GM12878 (cell line): ENCODE measurements around the gene UBR2. TPM values are rescaled to one million over a fixed set of nuclear protein-coding genes. Genes with fewer than 3 reads are reported as not detected.

ENCODE experiments used
- polyA plus RNA-seq, 11 experiments: library from polyadenylated mRNA; depleted of rRNA in 4 of 11; unstranded in 6 of 11; stranded (reverse) in 5 of 11; fragments of >200 nt; fragmentation: Nextera tagmentation in 4 of 11; fragmentation: Illumina TruSeq in 1 of 11; extraction: Ambion mirVana in 4 of 11; extraction: Trizol in 1 of 11; gene quantifications; 1 replicate in 1 of 11; 2 replicates in 10 of 11; pipeline versions ENCODE4 v1.2.1 to v1.2.3, GENCODE V29; 2011 to 2016; ENCODE audit warnings: inconsistent platforms in 2 of 11, missing spikeins in 2 of 11, low read depth in 1 of 11
- small RNA-seq: library from RNA; depleted of rRNA; stranded (forward); fragments of <200 nt; gene quantifications from one replicate; pipeline ENCODE3, GENCODE V24; 2014
- total RNA-seq, 4 experiments: library from RNA; depleted of rRNA in 3 of 4; stranded (reverse); fragments of >200 nt in 3 of 4; fragmentation: Illumina TruSeq in 1 of 4; extraction: Trizol in 1 of 4; gene quantifications; 2 replicates each; pipeline versions ENCODE4 v1.2.1 to v1.2.3, GENCODE V29; 2013 to 2021

Gene UBR2
- total and polyA plus RNA-seq, 10 of the 15 experiments (the other 5 are each of a cell fraction or from before 2014, with no cell fraction given): 2.3 to 18.4 (median 9.6) TPM

Small RNA genes within 50 kb of the gene (small RNA-seq; reads per million reads assigned to genes)
- gene RNU6-890P: not detected

Other genes with a start within 250 kb of the UBR2 start
- gene TRERF1, start 112.1 kb upstream of the UBR2 start, total RNA-seq (2014; rRNA removed): 10.1 and 10.7 TPM in 2 replicates
- 7.5 and 7.9 TPM in 2 replicates for gene TRERF1, start 112.1 kb upstream of the UBR2 start, total RNA-seq (2014; rRNA removed; fragmentation: Illumina TruSeq; extraction: Trizol)
- gene TRERF1, start 112.1 kb upstream of the UBR2 start, total RNA-seq (2021): 19.4 and 19.5 TPM in 2 replicates
- 1.9 and 2.3 TPM in 2 replicates for gene TRERF1, start 112.1 kb upstream of the UBR2 start, polyA plus RNA-seq (2011; rRNA removed)
- 12.7 and 13.6 TPM in 2 replicates for gene TRERF1, start 112.1 kb upstream of the UBR2 start, polyA plus RNA-seq (2014; fragmentation: Illumina TruSeq; extraction: Trizol)
- 1 to 10 TPM; 2.2 to 2.6 TPM for gene TRERF1, start 112.1 kb upstream of the UBR2 start, polyA plus RNA-seq (2014; fragmentation: Nextera tagmentation; extraction: Ambion mirVana)
- gene TRERF1, start 112.1 kb upstream of the UBR2 start, polyA plus RNA-seq (2014; rRNA removed): 11.7 and 15.0 TPM in 2 replicates
- gene TRERF1, start 112.1 kb upstream of the UBR2 start, polyA plus RNA-seq (2016; fragmentation: Nextera tagmentation; extraction: Ambion mirVana): 1 to 10 TPM; 5.5 to 6.6 TPM
- gene PRPH2, start 158.6 kb downstream of the UBR2 start, total RNA-seq (2014; rRNA removed): not detected in 2 replicates
- not detected in 2 replicates for gene PRPH2, start 158.6 kb downstream of the UBR2 start, total RNA-seq (2014; rRNA removed; fragmentation: Illumina TruSeq; extraction: Trizol)
- not detected in 2 replicates for gene PRPH2, start 158.6 kb downstream of the UBR2 start, total RNA-seq (2021)
- gene PRPH2, start 158.6 kb downstream of the UBR2 start, polyA plus RNA-seq (2011; rRNA removed): not detected in 2 replicates
- gene PRPH2, start 158.6 kb downstream of the UBR2 start, polyA plus RNA-seq (2014; fragmentation: Illumina TruSeq; extraction: Trizol): not detected in 2 replicates
- gene PRPH2, start 158.6 kb downstream of the UBR2 start, polyA plus RNA-seq (2014; fragmentation: Nextera tagmentation; extraction: Ambion mirVana): under 1 TPM in 1 of 2 experiments, not detected in 1; 0.08 TPM
- gene PRPH2, start 158.6 kb downstream of the UBR2 start, polyA plus RNA-seq (2014; rRNA removed): not detected in 2 replicates
- not detected for gene PRPH2, start 158.6 kb downstream of the UBR2 start, polyA plus RNA-seq (2016; fragmentation: Nextera tagmentation; extraction: Ambion mirVana)
- 35.4 and 39.0 TPM in 2 replicates for gene TBCC, start 182.1 kb downstream of the UBR2 start, total RNA-seq (2014; rRNA removed)
- 18.5 and 19.3 TPM in 2 replicates for gene TBCC, start 182.1 kb downstream of the UBR2 start, total RNA-seq (2014; rRNA removed; fragmentation: Illumina TruSeq; extraction: Trizol)
- gene TBCC, start 182.1 kb downstream of the UBR2 start, total RNA-seq (2021): 18.5 and 21.3 TPM in 2 replicates
- 10.1 and 16.7 TPM in 2 replicates for gene TBCC, start 182.1 kb downstream of the UBR2 start, polyA plus RNA-seq (2011; rRNA removed)
- gene TBCC, start 182.1 kb downstream of the UBR2 start, polyA plus RNA-seq (2014; fragmentation: Illumina TruSeq; extraction: Trizol): 9.1 and 14.2 TPM in 2 replicates
- gene TBCC, start 182.1 kb downstream of the UBR2 start, polyA plus RNA-seq (2014; fragmentation: Nextera tagmentation; extraction: Ambion mirVana): 1 to 10 TPM; 2.5 to 6.3 TPM
- 22.7 and 26.0 TPM in 2 replicates for gene TBCC, start 182.1 kb downstream of the UBR2 start, polyA plus RNA-seq (2014; rRNA removed)
- 10 to 100 TPM; 40.1 to 41.9 TPM for gene TBCC, start 182.1 kb downstream of the UBR2 start, polyA plus RNA-seq (2016; fragmentation: Nextera tagmentation; extraction: Ambion mirVana)
- gene BICRAL, start 218.0 kb downstream of the UBR2 start, total RNA-seq (2014; rRNA removed): 8.8 and 8.9 TPM in 2 replicates
- 8.0 and 8.2 TPM in 2 replicates for gene BICRAL, start 218.0 kb downstream of the UBR2 start, total RNA-seq (2014; rRNA removed; fragmentation: Illumina TruSeq; extraction: Trizol)
- 12.3 and 13.6 TPM in 2 replicates for gene BICRAL, start 218.0 kb downstream of the UBR2 start, total RNA-seq (2021)
- gene BICRAL, start 218.0 kb downstream of the UBR2 start, polyA plus RNA-seq (2011; rRNA removed): 16.6 and 18.2 TPM in 2 replicates
- gene BICRAL, start 218.0 kb downstream of the UBR2 start, polyA plus RNA-seq (2014; fragmentation: Illumina TruSeq; extraction: Trizol): 13.9 and 16.7 TPM in 2 replicates
- gene BICRAL, start 218.0 kb downstream of the UBR2 start, polyA plus RNA-seq (2014; fragmentation: Nextera tagmentation; extraction: Ambion mirVana): 1 to 10 TPM; 1.9 to 2.0 TPM
- gene BICRAL, start 218.0 kb downstream of the UBR2 start, polyA plus RNA-seq (2014; rRNA removed): 8.8 and 10.5 TPM in 2 replicates
- 1 to 10 TPM; 3.1 to 3.8 TPM for gene BICRAL, start 218.0 kb downstream of the UBR2 start, polyA plus RNA-seq (2016; fragmentation: Nextera tagmentation; extraction: Ambion mirVana)